ENCODE data around the gene VPS51. TPM values are rescaled to one million over a fixed set of nuclear protein-coding genes. Genes with fewer than 3 reads are reported as not detected.

VPS51 gene
- total RNA-seq, 2 donors from 2014 or later, result 103 to 107 TPM

DNA sequence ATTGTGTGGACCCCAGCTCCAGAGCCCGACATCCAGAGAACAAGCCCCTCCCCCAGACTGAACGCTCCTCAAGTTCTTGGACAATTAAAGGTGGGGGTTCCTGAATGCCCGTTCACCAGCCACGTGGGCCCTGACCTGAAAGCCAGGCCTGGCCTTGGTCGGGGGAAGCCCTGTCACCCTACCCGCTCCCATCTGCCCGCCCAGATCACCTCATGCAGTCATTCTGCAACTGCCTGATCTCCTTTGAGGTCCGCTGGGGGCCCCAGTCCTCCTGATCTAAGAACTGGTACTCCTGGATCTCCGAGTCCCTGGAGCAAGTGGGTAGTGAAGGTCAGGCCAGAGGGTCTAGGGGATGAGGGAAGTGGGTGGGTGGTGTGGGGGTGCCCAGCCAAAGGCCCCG, 28.6 kb upstream of the VPS51 start:
- intact Hi-C loops (cut with DNase I), result no loop called here
- DNase-seq (ENCODE audit: low spot score), result no peak

DNA sequence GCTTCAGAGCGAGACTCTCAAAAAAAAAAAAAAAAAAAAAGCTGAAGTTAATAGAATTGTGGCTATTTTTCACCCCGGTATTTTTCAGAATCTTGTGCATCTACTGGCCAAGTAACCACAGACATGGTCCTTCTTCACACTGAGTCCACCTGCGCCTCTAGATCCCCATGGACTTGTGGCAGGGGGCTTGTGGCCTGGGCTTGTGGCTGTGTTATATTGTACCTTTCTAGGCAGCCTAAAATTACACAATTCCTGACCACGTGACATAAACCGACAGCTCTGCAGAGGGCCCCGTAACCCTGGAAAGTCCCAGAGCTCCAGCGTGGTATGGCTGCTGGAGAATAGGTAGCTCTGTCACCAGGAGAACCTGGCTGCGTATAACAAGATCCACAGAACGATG, 26.8 kb upstream of the VPS51 start:
- intact Hi-C loops (cut with DNase I), result no loop called here
- DNase-seq (ENCODE audit: low spot score), result no peak

DNA sequence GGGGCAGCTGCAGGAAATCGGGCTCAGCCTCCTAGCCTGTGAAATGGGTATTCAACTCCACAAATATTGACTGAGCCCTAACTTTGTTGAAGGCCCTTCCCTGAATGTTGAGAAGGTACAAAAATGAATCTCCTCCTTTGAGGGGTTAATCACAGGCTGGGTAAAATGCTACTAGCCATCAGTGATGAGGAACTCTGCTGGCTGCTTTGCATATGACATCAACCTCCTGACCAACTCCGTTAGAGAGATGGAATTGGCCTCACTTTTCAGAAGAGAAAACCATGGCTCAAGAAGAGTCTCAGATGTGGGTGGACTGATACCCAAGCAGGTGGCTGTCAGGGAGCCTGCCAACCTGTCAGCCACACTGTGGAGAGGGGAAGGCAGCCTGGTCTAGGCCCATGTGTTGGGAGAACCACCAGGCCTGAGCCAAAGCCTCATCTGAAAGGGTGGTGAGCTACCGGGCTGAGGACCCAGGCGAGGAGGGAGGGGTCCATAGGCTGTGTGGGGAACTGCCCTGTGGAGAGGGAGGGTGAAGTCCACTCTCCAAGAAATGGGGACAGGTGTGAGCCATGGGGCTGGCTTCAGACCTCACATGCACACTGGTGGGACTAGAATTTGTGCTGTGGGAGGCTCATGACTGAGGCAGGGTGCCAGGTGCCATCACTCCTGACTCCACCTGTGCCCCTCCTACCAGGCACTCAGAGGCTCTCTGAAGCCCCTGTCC, 23.9 kb upstream of the VPS51 start:
- intact Hi-C loops (cut with DNase I), result no loop called here
- no peak for DNase-seq (ENCODE audit: low spot score)

DNA sequence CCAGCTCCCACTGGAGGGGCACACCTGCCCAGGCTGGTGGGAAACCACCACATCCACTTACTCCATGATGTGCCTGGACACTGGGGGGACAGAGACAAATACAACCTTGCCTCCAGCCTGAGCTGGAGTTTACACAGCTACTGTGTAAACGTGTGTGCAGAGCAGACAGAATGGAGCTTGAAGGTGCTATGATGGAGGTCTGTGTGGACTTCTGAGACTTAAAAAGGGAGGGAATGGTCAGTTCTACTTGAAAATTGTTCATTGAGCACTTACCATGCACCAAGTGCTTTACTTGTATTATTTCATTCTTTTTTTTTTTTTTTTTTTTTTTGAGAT, 23.4 kb upstream of the VPS51 start:
- intact Hi-C loops (cut with DNase I), result no loop called here

DNA sequence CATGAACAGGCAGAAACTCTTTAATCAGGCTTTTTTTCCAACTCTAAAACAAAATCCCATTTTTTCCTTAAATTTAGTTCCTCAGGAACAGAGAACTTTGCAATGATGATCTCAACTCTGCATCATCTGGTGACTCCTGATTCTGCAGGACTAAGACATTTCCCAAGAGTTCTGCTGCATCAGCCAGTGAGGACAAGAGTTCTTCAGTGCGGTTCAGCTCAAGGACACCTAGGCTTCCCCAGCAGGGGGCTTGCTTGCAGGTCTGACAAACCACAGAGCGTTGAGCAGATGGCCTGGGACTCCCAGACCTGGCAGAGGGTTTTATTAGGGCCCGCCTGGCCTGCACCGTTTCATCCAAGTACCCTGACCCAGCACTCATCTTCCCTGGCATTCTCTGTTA, 18.6 kb upstream of the VPS51 start:
- intact Hi-C loops (cut with DNase I), result no loop called here
- no peak for DNase-seq (ENCODE audit: low spot score)

More for the DNA sequence above, 23.4 kb upstream of the VPS51 start:
- no peak for DNase-seq (ENCODE audit: low spot score)

DNA sequence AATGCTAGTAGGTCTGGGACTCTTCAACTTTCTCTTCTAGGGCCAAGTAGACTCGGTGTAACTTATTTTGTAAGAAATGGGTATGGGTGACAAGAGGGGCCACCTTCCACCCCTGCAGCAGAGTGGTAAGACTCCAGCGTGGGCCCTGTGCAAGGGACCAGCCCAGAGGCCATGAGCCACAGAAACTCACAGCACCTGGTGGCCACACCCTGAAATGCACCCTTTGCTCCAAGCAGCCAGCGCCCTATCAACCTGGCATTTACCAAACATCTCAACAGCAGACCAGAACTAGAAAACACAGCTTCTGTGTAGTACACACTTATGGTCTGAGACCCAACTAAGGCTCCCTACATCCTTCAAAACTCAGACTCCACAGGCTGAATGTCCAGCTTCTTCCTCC, 17.9 kb upstream of the VPS51 start:
- intact Hi-C loops (cut with DNase I), result no loop called here
- no peak for DNase-seq (ENCODE audit: low spot score)

DNA sequence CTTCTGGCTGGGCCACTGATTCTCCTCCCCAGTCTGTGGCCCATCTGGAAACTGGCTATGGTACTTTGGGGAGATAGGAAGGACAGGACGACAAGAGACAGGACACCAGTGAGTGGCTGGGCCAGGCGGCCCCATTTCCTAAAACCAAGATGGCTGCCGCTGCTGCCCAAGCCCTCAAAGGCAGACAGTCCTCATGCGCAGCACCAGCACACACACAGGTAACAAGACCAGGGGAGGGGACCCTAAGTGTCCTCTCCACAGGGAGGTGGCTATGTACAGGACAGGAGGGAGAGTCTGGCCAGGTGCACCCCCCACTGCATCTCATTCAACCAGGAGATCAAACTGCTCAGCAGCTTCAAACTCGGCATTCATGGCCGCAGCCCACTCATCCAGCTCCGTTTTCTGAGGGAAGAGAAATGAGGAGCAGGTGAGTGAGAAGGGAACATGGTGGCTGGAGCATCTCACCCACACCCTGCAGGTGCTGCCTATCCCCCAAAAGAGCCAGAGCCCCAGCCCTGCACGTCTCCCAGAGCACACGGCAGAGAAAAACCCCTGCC, 17.1 kb upstream of the VPS51 start:
- no peak for DNase-seq (ENCODE audit: low spot score)
- intact Hi-C loops (cut with DNase I), result no loop called here

DNA sequence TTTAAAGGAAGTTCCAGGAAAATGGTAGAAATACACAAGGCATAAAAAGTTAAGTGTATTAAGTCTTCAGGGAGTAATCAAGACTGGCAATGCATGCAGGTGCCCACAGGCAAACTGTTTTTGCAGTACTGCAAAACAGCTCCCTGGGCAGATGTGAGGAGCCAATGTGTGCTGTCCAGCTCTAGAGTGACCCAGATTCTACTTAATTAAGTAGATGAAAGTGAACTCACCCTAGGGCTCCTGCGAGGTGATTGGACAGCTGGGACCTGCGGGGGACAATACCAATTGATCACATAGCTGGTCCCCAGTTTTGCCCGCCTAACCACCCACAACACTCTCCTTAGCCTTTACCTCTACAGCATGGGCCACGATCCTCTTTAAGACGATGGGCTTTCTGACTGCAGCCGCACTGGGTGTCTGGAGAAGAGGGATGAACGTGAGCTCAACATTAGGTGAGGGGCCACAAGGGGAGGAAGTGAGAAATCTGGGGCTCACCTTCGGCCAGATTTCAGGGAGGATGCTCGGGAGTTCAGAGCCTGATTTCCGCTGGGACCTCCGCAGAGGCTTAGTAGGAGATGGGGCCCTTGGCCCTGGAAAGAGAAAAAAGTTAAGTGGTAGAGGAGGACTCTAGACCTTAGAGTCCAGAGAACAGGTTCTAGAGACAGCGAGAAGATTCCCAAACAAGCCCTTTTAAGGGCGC, 12.7 kb upstream of the VPS51 start:
- intact Hi-C loops (cut with DNase I), result no loop called here
- no peak for DNase-seq (ENCODE audit: low spot score)

DNA sequence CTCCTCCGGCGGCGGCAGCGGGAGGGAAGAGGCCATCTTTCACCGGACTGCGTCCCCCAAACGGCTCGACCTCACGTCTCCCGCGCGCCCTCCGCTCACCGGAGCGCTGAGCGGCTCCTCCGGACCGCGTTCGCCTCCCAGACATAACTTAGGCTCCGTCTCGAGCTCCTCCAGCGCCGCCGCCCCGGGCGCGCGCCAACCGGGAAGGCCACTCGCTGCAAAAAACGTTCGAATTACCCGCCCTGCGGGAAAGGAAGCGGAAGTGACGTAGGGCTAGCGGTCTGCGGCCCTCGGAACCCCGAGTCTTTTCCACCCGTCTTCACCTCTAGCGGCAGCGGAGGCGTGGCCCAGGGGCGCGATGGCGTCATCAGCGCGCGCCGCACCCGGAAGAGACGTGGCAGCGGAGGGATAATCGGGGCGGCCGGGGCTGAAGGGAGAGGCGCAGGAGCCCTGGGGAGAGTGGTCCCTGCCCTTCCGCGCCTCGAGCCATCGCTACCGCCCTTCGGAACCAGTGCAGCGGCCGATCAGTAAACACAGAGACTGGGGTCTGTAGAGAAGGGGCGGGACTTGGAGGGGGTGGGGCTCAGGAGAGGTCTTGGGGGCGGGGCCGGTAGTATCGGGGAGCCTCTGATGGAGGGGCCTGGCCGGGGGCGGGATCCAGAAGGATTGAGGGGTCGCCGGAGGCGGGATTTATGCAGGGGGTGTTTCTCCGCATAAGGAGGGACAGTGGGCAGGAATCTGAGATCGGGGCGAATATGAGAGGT, 12.0 kb upstream of the VPS51 start, which contains the start of the genes CDCA5 and ZFPL1:
CDCA5 (minus strand) TSS at position 207 of the 764 bp plus-strand sequence; CDS start at position 145, 62 bp downstream.
ZFPL1 (plus strand) TSS at position 389 of the 764 bp plus-strand sequence. CDS start 477 bp downstream, outside the sequence.
- DNase-seq (ENCODE audit: low spot score), result peak; percentile 98
- intact Hi-C loops (cut with DNase I), result no loop called here

DNA sequence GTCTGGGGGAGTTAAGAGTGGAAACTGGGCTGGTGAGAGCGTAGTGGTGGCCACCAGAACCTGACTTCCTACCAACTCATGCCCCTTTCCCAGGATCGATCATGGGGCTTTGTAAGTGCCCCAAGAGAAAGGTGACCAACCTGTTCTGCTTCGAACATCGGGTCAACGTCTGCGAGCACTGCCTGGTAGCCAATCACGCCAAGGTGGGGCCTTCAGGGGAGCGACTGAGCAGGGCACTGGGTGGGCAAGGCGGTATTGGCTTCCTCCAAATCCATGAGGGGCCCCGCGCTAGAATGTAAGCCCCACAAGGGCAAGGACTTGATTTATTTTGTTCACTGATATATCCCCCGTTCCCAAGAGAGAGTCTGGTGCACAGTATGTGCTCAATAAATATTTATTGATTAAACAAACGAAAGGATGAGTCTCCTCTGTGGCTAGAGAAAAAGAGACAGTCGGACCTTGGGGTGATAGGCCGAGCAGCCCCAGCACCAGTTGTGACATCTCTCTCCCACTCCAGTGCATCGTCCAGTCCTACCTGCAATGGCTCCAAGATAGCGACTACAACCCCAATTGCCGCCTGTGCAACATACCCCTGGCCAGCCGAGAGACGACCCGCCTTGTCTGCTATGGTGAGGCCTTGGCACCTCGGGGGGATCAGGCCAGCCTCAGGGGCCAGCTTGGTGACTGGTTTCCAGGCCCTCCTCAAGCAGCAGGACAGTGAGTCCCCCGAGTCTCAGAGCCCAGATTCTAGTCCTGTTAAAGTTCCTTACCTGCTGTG, 11.2 kb upstream of the VPS51 start:
- no peak for DNase-seq (ENCODE audit: low spot score)
- intact Hi-C loops (cut with DNase I), result no loop called here

DNA sequence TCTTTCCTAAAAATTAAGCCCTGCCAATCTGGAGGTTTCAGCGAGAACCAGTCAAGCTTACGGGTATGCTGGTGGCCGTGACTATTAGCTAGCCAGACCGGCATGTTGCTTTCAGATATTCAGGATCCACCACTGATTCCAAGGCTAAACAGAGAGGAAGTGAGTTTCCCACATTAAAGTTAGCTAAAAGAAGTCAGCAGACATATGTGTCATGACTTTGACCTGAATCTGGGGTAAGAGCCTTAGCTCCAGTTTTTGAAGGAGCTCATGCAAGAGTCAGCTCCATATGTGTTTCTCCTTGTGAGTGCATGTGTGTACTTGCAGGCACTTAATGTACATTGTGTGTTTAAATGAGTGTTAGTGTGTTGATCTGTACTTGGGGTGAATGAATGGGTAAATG, 10.6 kb upstream of the VPS51 start:
- intact Hi-C loops (cut with DNase I), result no loop called here
- DNase-seq (ENCODE audit: low spot score), result no peak

DNA sequence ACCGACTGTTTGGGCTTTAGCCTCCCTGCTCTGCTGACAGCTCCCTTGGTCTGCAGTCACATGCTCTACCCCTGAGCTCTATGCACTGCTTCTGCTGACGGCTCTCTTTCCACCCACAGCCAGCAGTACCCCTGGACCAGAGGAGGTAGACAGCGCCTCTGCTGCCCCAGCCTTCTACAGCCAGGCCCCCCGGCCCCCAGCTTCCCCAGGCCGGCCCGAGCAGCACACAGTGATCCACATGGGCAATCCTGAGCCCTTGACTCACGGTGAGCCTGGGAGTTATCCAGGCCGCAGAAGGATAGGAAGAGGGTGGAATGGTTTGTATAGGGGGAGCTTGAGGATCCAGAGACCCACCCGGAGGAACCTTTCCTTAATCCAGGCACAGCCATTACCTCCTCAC, 9.2 kb upstream of the VPS51 start:
- no peak for DNase-seq (ENCODE audit: low spot score)
- intact Hi-C loops (cut with DNase I), result no loop called here

DNA sequence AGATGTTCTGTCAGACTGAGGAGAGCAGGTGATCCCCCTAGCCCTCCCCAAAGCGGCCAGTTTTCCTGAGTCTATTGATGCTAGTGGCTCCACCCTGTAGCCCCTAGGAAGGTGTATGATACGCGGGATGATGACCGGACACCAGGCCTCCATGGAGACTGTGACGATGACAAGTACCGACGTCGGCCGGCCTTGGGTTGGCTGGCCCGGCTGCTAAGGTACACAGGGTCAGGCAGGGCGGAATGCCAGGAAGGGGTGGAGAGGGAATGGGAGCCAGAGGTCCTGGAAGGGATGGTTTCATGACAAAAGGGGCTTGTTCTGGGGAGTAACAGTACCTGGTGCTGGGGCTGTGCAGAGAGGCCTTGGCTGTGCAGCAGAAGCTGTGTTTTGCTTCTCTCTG, 8.8 kb upstream of the VPS51 start:
- DNase-seq (ENCODE audit: low spot score), result no peak
- intact Hi-C loops (cut with DNase I), result no loop called here

DNA sequence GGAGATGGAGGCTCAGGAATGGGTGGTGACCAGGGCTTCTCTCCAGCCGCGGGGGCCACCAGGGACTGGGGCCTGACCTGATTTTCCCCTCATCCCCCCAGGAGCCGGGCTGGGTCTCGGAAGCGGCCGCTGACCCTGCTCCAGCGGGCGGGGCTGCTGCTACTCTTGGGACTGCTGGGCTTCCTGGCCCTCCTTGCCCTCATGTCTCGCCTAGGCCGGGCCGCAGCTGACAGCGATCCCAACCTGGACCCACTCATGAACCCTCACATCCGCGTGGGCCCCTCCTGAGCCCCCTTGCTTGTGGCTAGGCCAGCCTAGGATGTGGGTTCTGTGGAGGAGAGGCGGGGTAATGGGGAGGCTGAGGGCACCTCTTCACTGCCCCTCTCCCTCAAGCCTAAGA, 8.2 kb upstream of the VPS51 start:
- intact Hi-C loops (cut with DNase I), result no loop called here

DNA sequence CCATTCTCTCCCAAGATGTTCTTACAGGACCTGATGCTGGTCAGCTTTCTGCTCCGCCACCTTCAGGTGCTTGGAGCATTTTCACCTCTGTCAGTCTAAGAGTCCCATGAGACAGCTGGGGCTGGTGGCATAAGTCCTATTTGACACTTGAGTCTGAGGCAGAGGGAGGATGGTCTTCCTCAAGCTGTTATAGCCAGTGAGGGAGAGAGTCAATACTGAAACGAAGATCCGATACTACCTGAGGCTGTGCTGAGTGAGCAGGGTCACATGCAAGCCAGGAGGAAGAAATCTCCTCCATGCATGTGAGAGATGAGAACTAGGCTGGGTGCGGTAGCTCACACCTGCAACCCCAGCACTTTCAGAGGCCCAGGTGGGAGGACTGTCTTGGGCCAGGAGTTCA, 6.4 kb upstream of the VPS51 start:
- intact Hi-C loops (cut with DNase I), result no loop called here

More for the DNA sequence above, 8.2 kb upstream of the VPS51 start:
- DNase-seq (ENCODE audit: low spot score), result no peak

DNA sequence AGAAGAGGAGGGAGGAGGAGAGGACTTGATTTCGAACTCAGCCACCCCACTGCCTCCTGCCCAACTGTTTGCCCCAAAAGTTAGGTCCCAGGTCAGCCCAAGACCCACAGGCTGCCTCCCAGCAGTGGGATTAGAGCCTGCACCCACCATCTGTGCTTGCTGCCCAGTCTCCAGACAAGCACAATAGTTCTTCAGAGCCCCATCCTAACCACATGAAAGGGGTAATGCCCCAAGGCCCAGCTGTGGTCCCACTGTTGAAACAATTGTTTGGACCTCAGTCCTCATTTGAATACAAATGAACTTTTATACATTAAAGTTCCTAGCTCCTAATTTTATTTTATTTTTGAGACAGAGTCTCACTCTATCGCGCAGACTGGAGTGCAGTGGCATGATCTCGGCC, 5.4 kb upstream of the VPS51 start:
- DNase-seq (ENCODE audit: low spot score), result no peak
- intact Hi-C loops (cut with DNase I), result no loop called here

More for the DNA sequence above, 6.4 kb upstream of the VPS51 start:
- no peak for DNase-seq (ENCODE audit: low spot score)

DNA sequence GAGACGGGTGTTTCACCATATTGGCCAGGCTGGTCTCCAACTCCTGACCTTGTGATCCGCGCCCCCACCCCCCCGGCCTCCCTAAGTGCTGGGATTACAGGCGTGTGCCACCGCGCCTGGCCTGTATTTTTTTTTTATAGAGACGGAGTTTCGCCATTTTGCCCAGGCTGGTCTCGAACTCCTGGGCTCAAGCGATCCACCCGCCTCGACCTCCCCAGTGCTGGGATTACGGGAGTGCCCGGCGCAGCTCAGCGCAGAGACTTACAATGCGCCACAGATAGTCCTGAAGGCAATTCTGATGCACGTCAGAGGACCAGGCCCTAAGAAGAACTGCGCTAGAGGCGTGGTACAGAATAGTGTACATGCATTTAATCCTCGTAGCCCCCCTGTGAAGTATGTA, 587 bp upstream of the VPS51 start:
- intact Hi-C loops (cut with DNase I), result no loop called here
- no peak for DNase-seq (ENCODE audit: low spot score)

DNA sequence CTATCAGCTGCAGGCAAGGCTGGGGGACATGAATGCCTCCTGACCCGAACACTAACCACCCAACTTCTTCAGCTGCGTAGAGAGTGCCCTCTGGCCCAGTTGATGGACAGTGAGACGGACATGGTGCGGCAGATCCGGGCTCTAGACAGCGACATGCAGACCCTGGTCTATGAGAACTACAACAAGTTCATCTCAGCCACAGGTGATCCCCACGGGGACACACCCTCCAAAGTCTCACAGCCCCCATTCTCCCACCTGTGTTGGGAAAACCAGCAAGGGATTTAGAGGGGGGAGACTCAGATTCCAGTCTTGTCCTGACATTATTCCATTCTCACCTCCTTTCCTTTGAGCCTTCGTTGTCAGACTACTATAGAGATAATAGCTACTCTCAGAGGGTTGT, 912 bp downstream of the VPS51 start:
- intact Hi-C loops (cut with DNase I), result no loop called here
- DNase-seq (ENCODE audit: low spot score), result no peak

DNA sequence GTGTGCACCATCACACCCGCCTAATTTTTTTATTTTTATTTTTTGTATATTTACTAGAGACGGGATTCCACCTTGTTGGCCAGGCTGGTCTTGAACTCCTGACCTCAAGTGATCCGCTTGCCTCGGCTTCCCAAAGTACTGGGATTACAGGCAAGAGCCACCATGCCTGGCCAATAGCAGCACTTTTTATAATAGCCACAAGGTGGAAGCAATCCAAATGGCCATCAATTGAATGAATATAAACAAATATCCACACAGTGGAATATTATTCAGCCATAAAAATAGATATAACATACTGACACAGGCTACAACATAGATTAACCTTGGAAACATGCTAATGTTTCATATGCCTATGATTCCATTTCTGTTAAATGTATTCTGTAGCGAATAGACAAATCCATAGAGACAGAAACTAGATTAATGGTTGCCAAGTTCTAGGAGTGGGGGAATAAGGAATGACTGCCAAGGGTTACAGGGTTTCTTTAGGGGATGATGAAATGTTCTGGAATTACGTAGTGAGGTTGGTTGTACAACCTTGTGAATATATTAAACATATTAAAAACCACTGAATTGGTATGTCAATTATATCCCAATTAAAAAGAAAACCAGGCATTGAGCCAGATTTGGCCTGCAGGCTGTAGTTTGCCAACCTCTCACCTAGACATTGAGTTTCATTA, 4.8 kb downstream of the VPS51 start:
- DNase-seq (ENCODE audit: low spot score), result no peak
- intact Hi-C loops (cut with DNase I), result no loop called here
